ENCODE data around the gene SNX1.
"Not testable (repeated sequence)": the region's sequence is repeated elsewhere in the genome, so short reads cannot be mapped to it uniquely, and the experiment has no call there.

Gene SNX1

DNA sequence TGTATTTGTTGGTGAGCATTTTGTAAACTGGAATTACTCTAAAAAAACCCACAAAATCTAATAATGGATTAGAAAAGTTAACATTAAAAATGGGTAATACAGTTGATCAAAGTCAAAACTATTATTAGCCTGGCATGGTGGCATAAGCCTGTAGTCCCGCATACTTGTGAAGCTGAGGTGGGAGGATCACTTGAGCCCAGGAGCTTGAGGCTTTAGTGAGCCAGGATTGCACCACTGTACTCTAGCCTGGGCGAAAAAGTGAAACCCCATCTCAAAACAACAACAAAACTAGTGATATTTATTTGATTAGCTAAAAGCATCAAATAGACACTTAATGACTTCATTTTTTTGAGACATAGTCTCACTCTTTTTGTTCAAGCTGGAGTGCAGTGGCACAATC is 3.6 kb downstream of the SNX1 start:
- no peaks in the 10 kb centered on the region for H3K36me3 ChIP-seq (ENCODE audit: control insufficient read depth in 2 of 2, insufficient read depth in 2 of 2, low read length in 2 of 2)
- no peak overlapping the region for H3K4me3 ChIP-seq (ENCODE audit: low read length in 2 of 2)
- H3K27ac ChIP-seq (ENCODE audit: low read depth in 2 of 2, low read length in 2 of 2) = no peak overlapping the region
- peaks cover 12 to 29% of the 10 kb centered on the region in 2 donors for H3K4me1 ChIP-seq (ENCODE audit: control insufficient read depth in 2 of 2, insufficient read depth in 2 of 2, low read length in 2 of 2)
- no peaks in the 10 kb centered on the region for H3K9me3 ChIP-seq (ENCODE audit: control insufficient read depth in 2 of 2, low read length in 2 of 2)
- no peak overlapping the region for H3K9ac ChIP-seq (ENCODE audit: low read depth in 1 of 2, low read length in 2 of 2)
- no peaks in the 10 kb centered on the region for H3K27me3 ChIP-seq (ENCODE audit: control insufficient read depth in 2 of 2, insufficient read depth in 2 of 2, low read length in 2 of 2)

DNA sequence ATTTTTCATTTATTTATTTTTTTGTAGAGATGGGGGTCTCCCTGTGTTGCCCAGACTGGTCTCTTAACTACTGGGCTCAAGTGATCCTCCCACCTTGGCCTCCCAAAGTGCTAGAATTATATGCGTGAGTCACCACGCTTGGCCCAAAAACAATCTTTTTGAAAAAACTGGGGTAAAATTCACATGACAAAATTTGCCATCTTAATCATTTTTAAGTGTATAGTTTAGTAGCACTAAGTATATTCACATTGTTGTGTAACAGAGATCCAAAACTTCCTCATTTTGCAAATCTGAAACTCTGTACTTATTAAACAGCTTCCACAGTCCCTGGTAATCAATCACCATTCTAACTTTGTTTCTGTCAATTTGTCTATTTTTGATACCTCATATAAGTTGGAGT is 5.2 kb downstream of the SNX1 start:
- Histone ChIP-seq H3K9ac (ENCODE audit: low read depth in 1 of 2, low read length in 2 of 2) (no peak overlapping the region), H3K27ac (ENCODE audit: low read depth in 2 of 2, low read length in 2 of 2) (no peak overlapping the region), H3K36me3 (ENCODE audit: control insufficient read depth in 2 of 2, insufficient read depth in 2 of 2, low read length in 2 of 2) (no peaks in the 10 kb centered on the region), H3K4me3 (ENCODE audit: low read length in 2 of 2) (no peak overlapping the region), H3K4me1 (ENCODE audit: control insufficient read depth in 2 of 2, insufficient read depth in 2 of 2, low read length in 2 of 2) (peaks cover 6 to 18% of the 10 kb centered on the region in 2 donors), H3K27me3 (ENCODE audit: control insufficient read depth in 2 of 2, insufficient read depth in 2 of 2, low read length in 2 of 2) (no peaks in the 10 kb centered on the region), H3K9me3 (ENCODE audit: control insufficient read depth in 2 of 2, low read length in 2 of 2) (no peaks in the 10 kb centered on the region)

GRCh38 chr15:64102497-64102896 is 6.7 kb downstream of the SNX1 start:
- no peaks in the 10 kb centered on the region for H3K9me3 ChIP-seq (ENCODE audit: control insufficient read depth in 2 of 2, low read length in 2 of 2)
- no peak overlapping the region for H3K27ac ChIP-seq (ENCODE audit: low read depth in 2 of 2, low read length in 2 of 2)
- peaks cover 0 to 9% of the 10 kb centered on the region in 2 donors for H3K4me1 ChIP-seq (ENCODE audit: control insufficient read depth in 2 of 2, insufficient read depth in 2 of 2, low read length in 2 of 2)
- no peak overlapping the region for H3K4me3 ChIP-seq (ENCODE audit: low read length in 2 of 2)
- H3K36me3 ChIP-seq (ENCODE audit: control insufficient read depth in 2 of 2, insufficient read depth in 2 of 2, low read length in 2 of 2) = peaks cover 0 to 5% of the 10 kb centered on the region in 2 donors
- no peak overlapping the region for H3K9ac ChIP-seq (ENCODE audit: low read depth in 1 of 2, low read length in 2 of 2)
- H3K27me3 ChIP-seq (ENCODE audit: control insufficient read depth in 2 of 2, insufficient read depth in 2 of 2, low read length in 2 of 2) = no peaks in the 10 kb centered on the region

DNA sequence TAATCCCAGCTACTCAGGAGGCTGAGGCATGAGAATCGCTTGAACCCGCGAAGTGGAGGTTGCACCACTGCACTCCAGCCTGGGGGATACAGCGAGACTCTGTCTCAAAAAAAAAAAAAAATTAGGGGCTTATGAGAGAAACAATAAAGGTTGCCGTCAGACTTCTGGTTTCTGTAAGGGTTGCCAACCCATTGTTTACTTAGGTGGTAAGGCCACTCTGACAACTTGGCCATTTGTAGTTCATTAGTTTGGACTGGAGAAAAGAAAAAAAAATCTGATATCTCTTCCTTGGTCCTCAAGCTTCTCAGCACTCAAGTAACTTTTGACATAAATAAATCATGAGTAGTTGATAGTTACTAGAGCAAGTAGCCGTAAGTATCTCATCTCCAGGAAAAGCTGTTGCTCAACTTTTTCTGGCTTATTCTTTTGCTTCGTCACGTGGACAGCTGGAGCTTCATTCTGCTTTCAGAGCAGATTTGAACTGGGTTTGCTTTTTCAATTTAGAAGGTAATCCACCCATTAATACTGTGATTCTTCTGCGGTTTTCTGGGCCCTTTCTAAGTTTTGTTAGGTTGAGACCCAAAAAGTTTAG is 9.4 kb downstream of the SNX1 start:
- Histone ChIP-seq H3K27me3 (ENCODE audit: control insufficient read depth in 2 of 2, insufficient read depth in 2 of 2, low read length in 2 of 2) (no peaks in the 10 kb centered on the region), H3K4me1 (ENCODE audit: control insufficient read depth in 2 of 2, insufficient read depth in 2 of 2, low read length in 2 of 2) (peaks cover 0 to 3% of the 10 kb centered on the region in 2 donors), H3K9ac (ENCODE audit: low read depth in 1 of 2, low read length in 2 of 2) (no peak overlapping the region), H3K4me3 (ENCODE audit: low read length in 2 of 2) (no peak overlapping the region), H3K36me3 (ENCODE audit: control insufficient read depth in 2 of 2, insufficient read depth in 2 of 2, low read length in 2 of 2) (peaks cover 0 to 5% of the 10 kb centered on the region in 2 donors), H3K9me3 (ENCODE audit: control insufficient read depth in 2 of 2, low read length in 2 of 2) (no peaks in the 10 kb centered on the region), H3K27ac (ENCODE audit: low read depth in 2 of 2, low read length in 2 of 2) (no peak overlapping the region)

- H3K4me3 ChIP-seq (ENCODE audit: low read length in 2 of 2) = no peak overlapping the region
- H3K9me3 ChIP-seq (ENCODE audit: control insufficient read depth in 2 of 2, low read length in 2 of 2) = no peaks in the 10 kb centered on the region
- H3K4me1 ChIP-seq (ENCODE audit: control insufficient read depth in 2 of 2, insufficient read depth in 2 of 2, low read length in 2 of 2) = peaks cover 0 to 3% of the 10 kb centered on the region in 2 donors
- H3K27ac ChIP-seq (ENCODE audit: low read depth in 2 of 2, low read length in 2 of 2) = no peak overlapping the region
- H3K9ac ChIP-seq (ENCODE audit: low read depth in 1 of 2, low read length in 2 of 2) = no peak overlapping the region
- H3K27me3 ChIP-seq (ENCODE audit: control insufficient read depth in 2 of 2, insufficient read depth in 2 of 2, low read length in 2 of 2) = no peaks in the 10 kb centered on the region
- peaks cover 0 to 5% of the 10 kb centered on the region in 2 donors for H3K36me3 ChIP-seq (ENCODE audit: control insufficient read depth in 2 of 2, insufficient read depth in 2 of 2, low read length in 2 of 2)
Observed at GRCh38 chr15:64107337-64107736, 11.6 kb downstream of the SNX1 start.

DNA sequence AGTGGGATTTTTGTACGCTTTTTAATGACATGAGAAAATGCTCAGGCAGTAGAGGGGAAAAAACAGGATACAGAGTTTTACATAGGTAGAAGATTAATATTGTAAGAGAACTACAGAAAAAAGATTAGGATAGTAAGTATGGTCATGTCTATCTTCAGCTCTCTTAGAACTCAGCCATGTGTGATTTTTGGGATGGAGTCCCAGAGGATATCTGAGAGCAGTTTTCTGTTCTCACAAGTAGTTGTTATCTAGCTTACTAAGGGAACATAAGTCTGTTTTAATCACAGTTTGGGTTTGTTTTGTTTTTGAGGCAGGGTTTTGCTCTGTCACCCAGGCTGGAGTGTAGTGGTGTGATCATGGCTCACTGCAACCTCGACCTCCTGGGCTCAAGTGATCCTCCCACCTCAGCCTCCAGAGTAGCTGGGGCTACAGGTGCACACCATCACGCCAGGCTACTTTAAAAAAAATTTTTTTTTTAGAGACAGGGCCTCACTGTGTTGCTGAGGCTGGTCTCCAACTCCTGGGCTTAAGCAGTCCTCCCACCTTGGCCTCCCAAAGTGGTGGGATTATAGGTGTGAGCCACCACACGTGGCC is 14.4 kb downstream of the SNX1 start:
- not testable (repeated sequence) for H3K4me1 ChIP-seq (ENCODE audit: control insufficient read depth in 2 of 2, insufficient read depth in 2 of 2, low read length in 2 of 2); H3K9me3 ChIP-seq (ENCODE audit: control insufficient read depth in 2 of 2, low read length in 2 of 2); H3K4me3 ChIP-seq (ENCODE audit: low read length in 2 of 2); H3K9ac ChIP-seq (ENCODE audit: low read depth in 1 of 2, low read length in 2 of 2); H3K27ac ChIP-seq (ENCODE audit: low read depth in 2 of 2, low read length in 2 of 2); H3K27me3 ChIP-seq (ENCODE audit: control insufficient read depth in 2 of 2, insufficient read depth in 2 of 2, low read length in 2 of 2)
- H3K36me3 ChIP-seq (ENCODE audit: control insufficient read depth in 2 of 2, insufficient read depth in 2 of 2, low read length in 2 of 2) = peaks cover 20 to 23% of the 10 kb centered on the region in 2 donors

GRCh38 chr15:64110950-64111678 is 15.3 kb downstream of the SNX1 start:
- Histone ChIP-seq H3K4me1 (ENCODE audit: control insufficient read depth in 2 of 2, insufficient read depth in 2 of 2, low read length in 2 of 2) (no peaks in the 10 kb centered on the region), H3K9me3 (ENCODE audit: control insufficient read depth in 2 of 2, low read length in 2 of 2) (no peaks in the 10 kb centered on the region), H3K27ac (ENCODE audit: low read depth in 2 of 2, low read length in 2 of 2) (no peak overlapping the region), H3K4me3 (ENCODE audit: low read length in 2 of 2) (no peak overlapping the region), H3K9ac (ENCODE audit: low read depth in 1 of 2, low read length in 2 of 2) (no peak overlapping the region), H3K27me3 (ENCODE audit: control insufficient read depth in 2 of 2, insufficient read depth in 2 of 2, low read length in 2 of 2) (no peaks in the 10 kb centered on the region), H3K36me3 (ENCODE audit: control insufficient read depth in 2 of 2, insufficient read depth in 2 of 2, low read length in 2 of 2) (peaks cover 27 to 28% of the 10 kb centered on the region in 2 donors)

DNA sequence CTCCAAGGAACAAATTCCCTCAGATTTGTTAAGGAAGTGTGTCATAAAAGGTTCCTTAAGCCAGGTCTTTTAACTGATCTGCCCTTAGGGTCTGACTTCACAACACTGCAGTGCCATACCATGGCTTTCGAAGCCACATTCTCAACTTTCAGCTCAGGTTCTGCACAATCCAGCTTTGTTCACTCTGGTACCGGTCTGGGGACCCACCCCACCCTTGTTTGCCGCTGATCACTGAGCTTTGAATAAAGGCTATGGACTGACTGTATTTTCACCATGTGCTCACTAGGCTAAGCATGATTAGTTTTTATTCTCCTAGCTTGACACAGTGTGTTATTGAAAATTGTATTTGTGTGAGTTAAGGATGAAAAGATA is 15.9 kb downstream of the SNX1 start:
- H3K4me3 ChIP-seq (ENCODE audit: low read length in 2 of 2) = no peak overlapping the region
- no peak overlapping the region for H3K9ac ChIP-seq (ENCODE audit: low read depth in 1 of 2, low read length in 2 of 2)
- H3K36me3 ChIP-seq (ENCODE audit: control insufficient read depth in 2 of 2, insufficient read depth in 2 of 2, low read length in 2 of 2) = peaks cover 32% of the 10 kb centered on the region in 2 donors
- no peaks in the 10 kb centered on the region for H3K4me1 ChIP-seq (ENCODE audit: control insufficient read depth in 2 of 2, insufficient read depth in 2 of 2, low read length in 2 of 2)
- no peak overlapping the region for H3K27ac ChIP-seq (ENCODE audit: low read depth in 2 of 2, low read length in 2 of 2)
- H3K9me3 ChIP-seq (ENCODE audit: control insufficient read depth in 2 of 2, low read length in 2 of 2) = no peaks in the 10 kb centered on the region
- H3K27me3 ChIP-seq (ENCODE audit: control insufficient read depth in 2 of 2, insufficient read depth in 2 of 2, low read length in 2 of 2) = no peaks in the 10 kb centered on the region

DNA sequence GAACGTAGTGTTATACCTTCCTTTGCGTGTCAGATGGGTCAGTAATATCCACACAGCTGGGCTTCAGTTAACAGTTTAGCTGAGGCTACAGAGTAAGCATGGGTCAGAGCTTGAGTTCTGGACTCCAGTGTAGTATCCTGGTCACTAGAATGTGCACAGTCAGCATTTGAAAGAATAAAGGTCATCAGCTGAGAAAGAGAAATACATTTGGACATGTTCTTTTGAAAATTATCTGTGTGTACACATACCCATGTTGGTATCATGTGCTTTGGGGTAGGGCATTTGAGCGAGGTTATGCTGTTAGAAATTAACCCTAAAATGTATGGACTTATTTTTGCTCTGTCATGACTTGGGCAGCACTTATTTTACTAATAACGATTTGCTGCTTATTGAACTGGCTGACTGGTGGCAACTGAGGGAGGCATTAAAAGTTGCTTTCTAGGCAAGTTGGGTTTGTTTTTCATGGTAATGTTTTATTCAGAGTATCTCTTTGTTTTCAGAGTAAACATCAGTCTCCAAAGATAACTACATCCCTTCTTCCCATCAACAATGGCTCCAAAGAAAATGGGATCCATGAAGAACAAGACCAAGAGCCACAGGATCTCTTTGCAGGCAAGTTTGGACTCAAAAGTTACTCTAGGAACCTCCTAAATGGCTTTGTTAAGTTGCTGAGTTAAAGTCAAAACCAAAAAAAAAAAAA is 16.4 kb downstream of the SNX1 start:
- Histone ChIP-seq H3K4me3 (ENCODE audit: low read length in 2 of 2) (no peak overlapping the region), H3K9me3 (ENCODE audit: control insufficient read depth in 2 of 2, low read length in 2 of 2) (no peaks in the 10 kb centered on the region), H3K9ac (ENCODE audit: low read depth in 1 of 2, low read length in 2 of 2) (no peak overlapping the region), H3K27me3 (ENCODE audit: control insufficient read depth in 2 of 2, insufficient read depth in 2 of 2, low read length in 2 of 2) (no peaks in the 10 kb centered on the region), H3K36me3 (ENCODE audit: control insufficient read depth in 2 of 2, insufficient read depth in 2 of 2, low read length in 2 of 2) (peaks cover 28 to 35% of the 10 kb centered on the region in 2 donors), H3K4me1 (ENCODE audit: control insufficient read depth in 2 of 2, insufficient read depth in 2 of 2, low read length in 2 of 2) (no peaks in the 10 kb centered on the region), H3K27ac (ENCODE audit: low read depth in 2 of 2, low read length in 2 of 2) (no peak overlapping the region)

GRCh38 chr15:64112904-64113303 is 17.1 kb downstream of the SNX1 start:
- Histone ChIP-seq H3K4me3 (ENCODE audit: low read length in 2 of 2) (no peak overlapping the region), H3K27me3 (ENCODE audit: control insufficient read depth in 2 of 2, insufficient read depth in 2 of 2, low read length in 2 of 2) (no peaks in the 10 kb centered on the region), H3K36me3 (ENCODE audit: control insufficient read depth in 2 of 2, insufficient read depth in 2 of 2, low read length in 2 of 2) (peaks cover 33 to 37% of the 10 kb centered on the region in 2 donors), H3K27ac (ENCODE audit: low read depth in 2 of 2, low read length in 2 of 2) (no peak overlapping the region), H3K9ac (ENCODE audit: low read depth in 1 of 2, low read length in 2 of 2) (no peak overlapping the region), H3K4me1 (ENCODE audit: control insufficient read depth in 2 of 2, insufficient read depth in 2 of 2, low read length in 2 of 2) (peaks cover 0 to under 1% of the 10 kb centered on the region in 2 donors), H3K9me3 (ENCODE audit: control insufficient read depth in 2 of 2, low read length in 2 of 2) (no peaks in the 10 kb centered on the region)
